B cell (primary cell): ENCODE results near the gene CIC. TPM values are rescaled to one million over a fixed set of nuclear protein-coding genes. Genes with fewer than 3 reads are reported as not detected.

Experiments
- ATAC-seq: fragments of 200-7000 bp; cut with Tn5 transposase; one replicate; pipeline ENCODE4 v1.10.0; 2021; ENCODE audit warnings: low read depth, mild to moderate bottlenecking, moderate number of reproducible peaks, moderate library complexity
- CTCF ChIA-PET: fragments of 350-600 bp; sonication (Branson Sonifier 250); formaldehyde crosslinking; loops from one replicate; lab custom pipeline; 2021; ENCODE audit warnings: antibody characterized with exemption, inconsistent platforms; lab: Charles Lee
- POLR2A ChIA-PET: fragments of 350-600 bp; sonication (Branson Sonifier 250); formaldehyde crosslinking; loops from one replicate; lab custom pipeline; 2021; ENCODE audit warnings: antibody characterized with exemption; lab: Charles Lee
- DNase-seq: peaks from one replicate; pipeline ENCODE4 v3.0.0; 2013
- H2AFZ ChIP-seq: 2 replicates; pipeline ENCODE4 v1.6.1; 2012; ENCODE audit warnings: mild to moderate bottlenecking, low read depth, low read length; ENCODE audit not compliant: insufficient read depth, poor library complexity, severe bottlenecking
- H3K27ac ChIP-seq, 2 donors: 1 replicate in 1 of 2; 2 replicates in 1 of 2; pipeline ENCODE4 v1.5.1; 2012 to 2013; ENCODE audit warnings: low read length in 2 of 2, mild to moderate bottlenecking in 2 of 2, moderate library complexity in 1 of 2
- H3K27me3 ChIP-seq, 4 experiments: fragments of 200-600 bp in 1 of 4; sonication (generic) in 1 of 4; replicated peaks in 1 of 4; 1 replicate in 2 of 4; 2 replicates in 2 of 4; pipeline versions ENCODE4 v1.6.1 to v1.7.0; 2013 to 2016; ENCODE audit warnings: low read length in 3 of 4, mild to moderate bottlenecking in 2 of 4, mixed read lengths in 1 of 4, moderate library complexity in 1 of 4; ENCODE audit not compliant: insufficient read depth in 4 of 4, control insufficient read depth in 3 of 4; ENCODE audit errors: control extremely low read depth in 1 of 4
- H3K36me3 ChIP-seq, 2 experiments: replicated peaks in 1 of 2; 1 replicate in 1 of 2; 2 replicates in 1 of 2; pipeline versions ENCODE4 v1.6.1 to v1.7.1; 2013; ENCODE audit warnings: low read length in 1 of 2; ENCODE audit not compliant: insufficient read depth in 2 of 2, control insufficient read depth in 1 of 2; ENCODE audit errors: control extremely low read depth in 1 of 2, extremely low read depth in 1 of 2
- H3K4me1 ChIP-seq, 2 donors: fragments of 200-600 bp in 1 of 2; sonication (generic) in 1 of 2; 1 replicate in 1 of 2; 2 replicates in 1 of 2; pipeline versions ENCODE4 v1.5.1 to v1.6.1; 2013 to 2017; ENCODE audit warnings: low read length in 2 of 2; ENCODE audit not compliant: control insufficient read depth in 2 of 2, insufficient read depth in 2 of 2
- H3K4me2 ChIP-seq: replicated peaks from 2 replicates; pipeline ENCODE3; 2012; ENCODE audit warnings: mild to moderate bottlenecking, low read depth, low read length; ENCODE audit not compliant: poor library complexity, severe bottlenecking
- H3K4me3 ChIP-seq, 5 experiments: fragments of 200-600 bp in 1 of 5; sonication (generic) in 1 of 5; 1 replicate in 3 of 5; 2 replicates in 2 of 5; pipeline versions ENCODE4 v1.5.1 to v1.7.0; 2011 to 2016; ENCODE audit warnings: low read length in 4 of 5, mild to moderate bottlenecking in 4 of 5, low read depth in 2 of 5, control low read depth in 1 of 5, moderate library complexity in 1 of 5; ENCODE audit not compliant: insufficient read depth in 1 of 5; ENCODE audit errors: control extremely low read depth in 1 of 5, extremely low read depth in 1 of 5
- H3K79me2 ChIP-seq: fragments of 200-600 bp; sonication (generic); one replicate; pipeline ENCODE4 v1.6.0; 2016; ENCODE audit warnings: low read length; ENCODE audit not compliant: control insufficient read depth, insufficient read depth
- H3K9ac ChIP-seq: fragments of 200-600 bp; sonication (generic); 2 replicates; pipeline ENCODE4 v1.6.1; 2017; ENCODE audit warnings: mild to moderate bottlenecking, low read length, moderate library complexity
- H3K9me3 ChIP-seq, 3 donors: one replicate each; pipeline versions ENCODE4 v1.6.1 to v1.7.1; 2013; ENCODE audit warnings: low read length in 2 of 3; ENCODE audit not compliant: control insufficient read depth in 2 of 3, insufficient read depth in 1 of 3; ENCODE audit errors: control extremely low read depth in 1 of 3
- H4K20me1 ChIP-seq: 2 replicates; pipeline ENCODE4 v1.6.0; 2012; ENCODE audit warnings: mild to moderate bottlenecking, low read length; ENCODE audit not compliant: insufficient read depth, control insufficient read depth, poor library complexity, severe bottlenecking
- H3K27ac Mint-ChIP-seq: one replicate; pipeline ENCODE4 v1.8.0; 2021; ENCODE audit warnings: mixed read lengths
- H3K27me3 Mint-ChIP-seq: one replicate; pipeline ENCODE4 v1.8.0; 2021; ENCODE audit warnings: mixed read lengths
- H3K4me1 Mint-ChIP-seq: one replicate; pipeline ENCODE4 v1.8.0; 2021; ENCODE audit warnings: mixed read lengths
- H3K4me3 Mint-ChIP-seq: one replicate; pipeline ENCODE4 v1.8.0; 2021; ENCODE audit warnings: mixed read lengths
- H3K9me3 Mint-ChIP-seq: one replicate; pipeline ENCODE4 v1.8.0; 2022; ENCODE audit warnings: mixed read lengths; ENCODE audit not compliant: insufficient read depth
- CTCF ChIP-seq: fragments of 200-600 bp; IDR thresholded peaks from one replicate; pipeline ENCODE4 v1.8.0; 2022; ENCODE audit warnings: antibody characterized with exemption, mild to moderate bottlenecking
- EZH2 ChIP-seq: IDR thresholded peaks from 2 replicates; pipeline ENCODE4 v1.6.1; 2012; ENCODE audit warnings: borderline replicate concordance, low read depth, mild to moderate bottlenecking, moderate library complexity, low read length; ENCODE audit not compliant: insufficient read depth, poor library complexity, severe bottlenecking
- WGBS: methylation state at CpG from one replicate; pipeline ENCODE4 v1.1.5; 2013; ENCODE audit warnings: missing lambda C conversion rate; ENCODE audit not compliant: insufficient coverage; 5-methylcytosine and 5-hydroxymethylcytosine counted together
- intact Hi-C: fragments of 100-400 bp; cut with micrococcal nuclease; formaldehyde crosslinking; loops from one replicate; pipeline ENCODE4 v1.10.0; 2022
- polyA plus RNA-seq: library from polyadenylated mRNA; depleted of rRNA; stranded (reverse); fragments of >200 nt; gene quantifications from 2 replicates; pipeline ENCODE4 v1.2.3, GENCODE V29; 2012
- total RNA-seq, 2 donors: library from RNA; stranded (reverse); fragments of 120-200 nt in 1 of 2; gene quantifications; 1 replicate in 1 of 2; 2 replicates in 1 of 2; pipeline versions ENCODE4 v1.2.3 to v1.2.4, GENCODE V29; 2013 to 2022

The CIC gene
- total and polyA plus RNA-seq, 2 donors (not counting 1 experiment from before 2014, with no cell fraction given), result 75.7 to 119 TPM

- Histone ChIP-seq H3K27ac (no peak overlapping the region), H3K4me1 (peaks cover 28 to 31% of the 10 kb centered on the region in 2 donors), H3K4me2 (peak overlapping the region; percentile 94), H2AFZ (peak overlapping the region; percentile 96), H3K36me3 (no peaks in the 10 kb centered on the region), H3K9me3 (no peaks in the 10 kb centered on the region), H4K20me1 (no peaks in the 10 kb centered on the region), H3K4me3 (no peak overlapping the region), H3K27me3 (peaks cover 0 to 23% (median 3%) of the 10 kb centered on the region in 4 experiments), H3K9ac (no peak overlapping the region), H3K79me2 (peaks cover 26% of the 10 kb centered on the region)
- Mint-ChIP-seq H3K4me1 (peaks cover 22% of the 10 kb centered on the region), H3K4me3 (peak overlapping the region; percentile 72), H3K9me3 (no peaks in the 10 kb centered on the region), H3K27ac (no peak overlapping the region), H3K27me3 (peaks cover 10% of the 10 kb centered on the region)
- intact Hi-C loops, result no loop called here
- 40% methylated on average over 29 of the region's 29 CpGs for WGBS
- ChIA-PET CTCF (interaction anchor here (0.9 to 1.5 kb wide), 3 partner anchors 39 to 78 kb away, joined by 3 to 6 read pairs (median 4); no protein-coding TSS in a partner anchor), POLR2A (interaction anchor here (0.6 to 0.9 kb wide), 2 partner anchors 62 to 190 kb away, joined by 4 to 10 read pairs; no protein-coding TSS in a partner anchor)
- DNase-seq (no peak), ATAC-seq (no peak)
- TF ChIP-seq CTCF, result no peak
- TF ChIP-seq EZH2, result no peak
These were observed 54.4 kb downstream of the CIC start for GRCh38 chr19:42323473-42323851.

- peaks cover 10% of the 10 kb centered on the region for H3K27me3 Mint-ChIP-seq
- CTCF ChIA-PET, result interaction anchor here (0.9 to 1.5 kb wide), 3 partner anchors 40 to 77 kb away, joined by 3 to 6 read pairs (median 4); no protein-coding TSS in a partner anchor
- H3K4me1 Mint-ChIP-seq, result peaks cover 22% of the 10 kb centered on the region
- H3K4me3 Mint-ChIP-seq, result peak overlapping the region; percentile 88
- intact Hi-C loops, result no loop called here
- H3K9me3 Mint-ChIP-seq, result no peaks in the 10 kb centered on the region
- ATAC-seq (no peak), DNase-seq (peak; percentile 63)
- WGBS, result 8% methylated on average over 92 of the region's 92 CpGs
- Histone ChIP-seq H3K36me3 (no peaks in the 10 kb centered on the region), H3K27me3 (peaks cover 0 to 23% (median 3%) of the 10 kb centered on the region in 4 experiments), H3K4me1 (peaks cover 28 to 31% of the 10 kb centered on the region in 2 donors), H3K9ac (peak overlapping the region; percentile 94), H3K4me2 (peak overlapping the region; percentile 94), H2AFZ (peak overlapping the region; percentile 96), H3K27ac (no peak overlapping the region), H3K9me3 (no peaks in the 10 kb centered on the region), H4K20me1 (no peaks in the 10 kb centered on the region), H3K4me3 (peak overlapping the region in 4 of 5 experiments; percentile 61 to 99 (median 95)), H3K79me2 (peaks cover 32% of the 10 kb centered on the region)
- POLR2A ChIA-PET, result interaction anchor here (0.9 kb wide), 1 partner anchor 191 kb away, joined by 4 read pairs; no protein-coding TSS in a partner anchor
- no peak overlapping the region for H3K27ac Mint-ChIP-seq
- TF ChIP-seq CTCF (no peak), EZH2 (no peak)
These were observed 55.0 kb downstream of the CIC start for GRCh38 chr19:42323852-42324654.
